A549 (cell line): ENCODE results near the gene COX7A2.

Source experiments
- BHLHE40 ChIP-seq: IDR thresholded peaks from 2 replicates; pipeline ENCODE4 v1.6.1; 2012; ENCODE audit warnings: low read depth, low read length, inconsistent platforms
- CHD2 ChIP-seq: fragments of 150-350 bp; IDR thresholded peaks from 2 replicates; pipeline ENCODE4 v1.6.1; 2014; ENCODE audit warnings: low read length; ENCODE audit not compliant: partially characterized antibody
- MYC ChIP-seq: IDR thresholded peaks from 2 replicates; pipeline ENCODE4 v1.6.1; 2012; ENCODE audit warnings: mild to moderate bottlenecking, inconsistent platforms, low read length, improper control_type of control experiment, borderline replicate concordance
- NFE2L2 ChIP-seq: fragments of 150-350 bp; conservative IDR thresholded peaks from 2 replicates; pipeline ENCODE4 v1.6.1; 2014; ENCODE audit warnings: low read length
- NR3C1 ChIP-seq: fragments of >200 bp; sonication (Bioruptor Twin); formaldehyde crosslinking; IDR thresholded peaks from 3 replicates; pipeline ENCODE4 v1.6.1; 2017
- POLR2A ChIP-seq: IDR thresholded peaks from 2 replicates; pipeline ENCODE4 v1.6.1; 2012; ENCODE audit warnings: mild to moderate bottlenecking, low read length
- RAD21 ChIP-seq, 2 experiments: fragments of >200 bp in 1 of 2; sonication (Bioruptor Twin) in 1 of 2; formaldehyde crosslinking in 1 of 2; IDR thresholded peaks in 1 of 2; conservative IDR thresholded peaks in 1 of 2; 2 replicates in 1 of 2; 3 replicates in 1 of 2; pipeline ENCODE4 v1.6.1; 2012 to 2018; ENCODE audit warnings: inconsistent platforms in 1 of 2
- TF ChIP-seq, protein P1 (sequence below): fragments of 450-650 bp; IDR thresholded peaks from 2 replicates; pipeline ENCODE4 v1.6.1; 2014; ENCODE audit warnings: antibody characterized with exemption
- TF ChIP-seq, protein P2 (sequence below): IDR thresholded peaks from 2 replicates; pipeline ENCODE4 v1.6.1; 2012
- TF ChIP-seq, protein P3 (sequence below): fragments of >200 bp; sonication (Bioruptor Twin); formaldehyde crosslinking; IDR thresholded peaks from 3 replicates; pipeline ENCODE4 v1.5.1; 2016
- TF ChIP-seq, protein P4 (sequence below): fragments of >200 bp; sonication (Bioruptor Twin); formaldehyde crosslinking; IDR thresholded peaks from 3 replicates; pipeline ENCODE4 v1.6.1; 2016

DNA sequence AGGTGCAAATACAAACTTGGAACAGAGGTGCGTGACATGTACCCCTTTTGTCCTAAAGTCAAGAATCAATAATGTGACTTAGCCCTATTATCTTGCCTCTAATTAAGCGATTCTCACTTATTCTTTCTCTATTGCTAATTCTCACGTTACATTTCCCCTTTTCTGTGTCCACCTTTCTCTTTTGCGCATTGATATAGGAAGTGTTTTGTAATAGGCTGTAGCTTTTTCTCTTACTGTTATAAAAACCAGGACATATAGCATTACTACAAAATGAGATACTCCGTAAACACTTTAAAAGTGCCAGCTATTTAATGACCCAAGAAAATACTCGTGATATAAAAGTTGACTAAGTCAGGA is 41.7 kb upstream of the COX7A2 start:
- TF ChIP-seq, protein P1, sequence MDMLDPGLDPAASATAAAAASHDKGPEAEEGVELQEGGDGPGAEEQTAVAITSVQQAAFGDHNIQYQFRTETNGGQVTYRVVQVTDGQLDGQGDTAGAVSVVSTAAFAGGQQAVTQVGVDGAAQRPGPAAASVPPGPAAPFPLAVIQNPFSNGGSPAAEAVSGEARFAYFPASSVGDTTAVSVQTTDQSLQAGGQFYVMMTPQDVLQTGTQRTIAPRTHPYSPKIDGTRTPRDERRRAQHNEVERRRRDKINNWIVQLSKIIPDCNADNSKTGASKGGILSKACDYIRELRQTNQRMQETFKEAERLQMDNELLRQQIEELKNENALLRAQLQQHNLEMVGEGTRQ, result no peak
- TF ChIP-seq, protein P2, sequence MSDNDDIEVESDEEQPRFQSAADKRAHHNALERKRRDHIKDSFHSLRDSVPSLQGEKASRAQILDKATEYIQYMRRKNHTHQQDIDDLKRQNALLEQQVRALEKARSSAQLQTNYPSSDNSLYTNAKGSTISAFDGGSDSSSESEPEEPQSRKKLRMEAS, result no peak
- TF ChIP-seq, protein P3, sequence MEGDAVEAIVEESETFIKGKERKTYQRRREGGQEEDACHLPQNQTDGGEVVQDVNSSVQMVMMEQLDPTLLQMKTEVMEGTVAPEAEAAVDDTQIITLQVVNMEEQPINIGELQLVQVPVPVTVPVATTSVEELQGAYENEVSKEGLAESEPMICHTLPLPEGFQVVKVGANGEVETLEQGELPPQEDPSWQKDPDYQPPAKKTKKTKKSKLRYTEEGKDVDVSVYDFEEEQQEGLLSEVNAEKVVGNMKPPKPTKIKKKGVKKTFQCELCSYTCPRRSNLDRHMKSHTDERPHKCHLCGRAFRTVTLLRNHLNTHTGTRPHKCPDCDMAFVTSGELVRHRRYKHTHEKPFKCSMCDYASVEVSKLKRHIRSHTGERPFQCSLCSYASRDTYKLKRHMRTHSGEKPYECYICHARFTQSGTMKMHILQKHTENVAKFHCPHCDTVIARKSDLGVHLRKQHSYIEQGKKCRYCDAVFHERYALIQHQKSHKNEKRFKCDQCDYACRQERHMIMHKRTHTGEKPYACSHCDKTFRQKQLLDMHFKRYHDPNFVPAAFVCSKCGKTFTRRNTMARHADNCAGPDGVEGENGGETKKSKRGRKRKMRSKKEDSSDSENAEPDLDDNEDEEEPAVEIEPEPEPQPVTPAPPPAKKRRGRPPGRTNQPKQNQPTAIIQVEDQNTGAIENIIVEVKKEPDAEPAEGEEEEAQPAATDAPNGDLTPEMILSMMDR, result no peak
- TF ChIP-seq RAD21 (conservative IDR thresholded peaks at IDR 0.05 in 1 of 2, IDR thresholded peaks at IDR 0.05 in 1 of 2) (no peak), BHLHE40 (no peak), POLR2A (no peak), MYC (no peak), NR3C1 (no peak), CHD2 (no peak), NFE2L2 (no peak)
- TF ChIP-seq, protein P4, sequence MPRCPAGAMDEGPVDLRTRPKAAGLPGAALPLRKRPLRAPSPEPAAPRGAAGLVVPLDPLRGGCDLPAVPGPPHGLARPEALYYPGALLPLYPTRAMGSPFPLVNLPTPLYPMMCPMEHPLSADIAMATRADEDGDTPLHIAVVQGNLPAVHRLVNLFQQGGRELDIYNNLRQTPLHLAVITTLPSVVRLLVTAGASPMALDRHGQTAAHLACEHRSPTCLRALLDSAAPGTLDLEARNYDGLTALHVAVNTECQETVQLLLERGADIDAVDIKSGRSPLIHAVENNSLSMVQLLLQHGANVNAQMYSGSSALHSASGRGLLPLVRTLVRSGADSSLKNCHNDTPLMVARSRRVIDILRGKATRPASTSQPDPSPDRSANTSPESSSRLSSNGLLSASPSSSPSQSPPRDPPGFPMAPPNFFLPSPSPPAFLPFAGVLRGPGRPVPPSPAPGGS, result no peak
